HG03045 (cell line): ENCODE results near the gene RGS6.

ENCODE experiments used
- ATAC-seq: cut with Tn5 transposase; IDR thresholded peaks from one replicate; pipeline ENCODE4 v1.9.1; 2021; ENCODE audit warnings: mild to moderate bottlenecking, moderate library complexity; ENCODE audit not compliant: unreplicated experiment

The RGS6 gene

DNA sequence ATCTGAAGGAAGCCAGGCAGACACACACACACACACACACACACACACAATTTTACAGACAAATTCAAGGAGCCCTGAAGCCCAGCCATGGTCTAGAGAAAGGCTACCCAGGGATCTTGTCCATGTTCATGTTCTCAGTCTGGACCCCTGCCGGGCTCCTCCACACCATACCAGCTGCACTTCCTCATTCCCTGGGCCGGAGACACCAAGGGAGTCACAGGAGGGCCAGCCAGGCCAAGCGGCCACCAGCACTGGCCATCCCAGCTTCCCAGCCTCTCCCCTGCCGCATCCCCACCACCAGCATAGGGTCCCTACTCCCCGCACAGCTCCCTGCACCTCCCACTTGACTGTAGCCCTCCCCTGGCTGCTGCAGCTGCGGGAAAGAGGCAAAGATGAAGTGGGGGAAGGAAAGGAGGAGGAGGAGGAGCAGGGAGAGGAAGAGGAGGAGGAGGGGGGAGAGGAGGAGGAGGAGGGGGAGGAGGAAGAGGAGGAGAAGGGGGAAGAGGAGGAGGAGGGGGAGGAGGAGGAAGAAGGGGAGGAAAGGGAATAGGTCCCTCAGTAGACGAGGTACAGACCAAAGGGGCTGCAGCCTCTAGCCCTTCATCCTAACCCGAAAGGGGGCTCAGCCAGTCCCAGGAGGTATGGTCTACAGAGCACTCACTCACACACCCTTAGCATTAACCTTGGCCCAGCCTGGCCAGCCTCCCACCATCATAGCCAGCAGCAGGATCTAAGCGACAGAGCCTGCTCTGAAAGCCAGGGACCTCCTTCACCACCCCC is 668.5 kb downstream of the RGS6 start:
- no peak for ATAC-seq

DNA sequence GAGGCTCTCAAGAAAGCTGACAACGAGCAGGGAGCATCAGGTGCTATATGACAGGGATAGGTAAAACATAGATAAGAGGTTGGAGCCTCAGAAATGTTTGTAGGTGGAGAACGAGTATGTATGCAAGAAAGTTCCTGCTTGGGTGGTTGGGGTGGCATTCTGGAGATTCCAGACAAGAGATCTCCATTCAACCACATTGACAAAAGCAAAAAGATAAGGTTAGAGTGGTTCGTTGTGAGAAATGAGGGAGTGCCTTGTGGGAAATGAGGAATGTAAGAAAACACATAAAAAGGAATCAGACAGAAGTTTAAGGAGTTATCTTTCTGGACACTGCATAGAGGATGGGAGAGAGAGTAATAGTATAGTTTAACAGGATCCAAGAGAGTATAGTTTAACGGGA is 671.4 kb downstream of the RGS6 start:
- ATAC-seq = no peak

DNA sequence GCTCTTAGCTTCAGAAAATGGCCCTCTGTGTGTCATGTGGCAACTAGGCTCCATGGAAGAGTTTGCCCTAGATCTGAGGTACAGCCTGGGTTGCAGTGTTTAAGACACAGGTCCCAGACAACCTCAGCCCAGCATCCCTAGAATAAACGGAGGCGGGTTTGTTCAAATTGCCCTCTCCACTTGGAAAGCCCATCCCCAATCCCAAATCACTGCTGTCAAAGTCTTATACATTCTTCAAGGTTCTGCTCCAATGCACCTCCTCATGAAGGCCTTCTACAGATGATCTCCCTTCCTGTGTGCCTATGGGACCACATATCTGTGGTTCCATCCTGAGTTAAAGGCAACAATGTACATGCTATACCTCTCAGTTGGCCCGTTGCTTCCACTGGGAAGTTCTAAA is 671.9 kb downstream of the RGS6 start:
- ATAC-seq = no peak

- ATAC-seq = no peak
Measured at GRCh38 chr14:72605096-72605920, 673.1 kb downstream of the RGS6 start.

- no peak for ATAC-seq
Measured at GRCh38 chr14:72605921-72606220, 673.6 kb downstream of the RGS6 start.

- no peak for ATAC-seq
Measured at GRCh38 chr14:72606879-72607278, 674.6 kb downstream of the RGS6 start.

DNA sequence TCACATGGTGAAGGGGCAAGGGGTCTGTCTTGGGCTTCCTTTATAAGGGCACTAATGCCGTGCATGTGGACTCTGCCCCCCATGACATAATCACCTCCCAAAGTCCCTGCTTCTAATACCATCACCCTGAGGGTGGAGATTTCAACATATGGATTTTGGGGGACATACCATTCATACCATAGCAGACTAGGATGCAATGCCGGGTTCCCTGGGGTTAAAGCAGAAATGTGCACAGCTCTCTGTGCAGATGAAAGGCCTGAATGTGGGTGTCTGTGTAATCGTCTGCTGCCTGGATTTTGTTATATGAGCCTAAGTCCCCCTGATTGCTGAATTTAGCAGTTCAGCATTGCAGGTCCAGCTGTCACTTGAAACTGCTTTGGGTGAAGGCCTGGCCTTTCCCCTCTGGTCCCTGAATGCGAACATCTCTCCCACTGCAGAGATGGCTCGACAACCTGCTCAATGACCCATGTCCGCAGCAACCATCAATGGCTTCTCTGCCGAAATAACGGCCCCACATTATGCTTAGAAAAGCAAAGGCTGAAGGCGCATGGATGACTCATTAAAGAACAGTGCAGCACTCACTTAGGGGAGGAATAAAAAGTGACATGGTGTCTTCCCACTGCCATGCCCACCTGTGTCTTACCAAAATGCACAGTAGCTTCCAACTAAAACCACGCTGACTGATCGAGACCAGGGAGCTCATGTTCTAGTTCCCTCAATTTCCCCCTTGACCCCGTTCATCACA is 675.3 kb downstream of the RGS6 start:
- ATAC-seq = no peak

DNA sequence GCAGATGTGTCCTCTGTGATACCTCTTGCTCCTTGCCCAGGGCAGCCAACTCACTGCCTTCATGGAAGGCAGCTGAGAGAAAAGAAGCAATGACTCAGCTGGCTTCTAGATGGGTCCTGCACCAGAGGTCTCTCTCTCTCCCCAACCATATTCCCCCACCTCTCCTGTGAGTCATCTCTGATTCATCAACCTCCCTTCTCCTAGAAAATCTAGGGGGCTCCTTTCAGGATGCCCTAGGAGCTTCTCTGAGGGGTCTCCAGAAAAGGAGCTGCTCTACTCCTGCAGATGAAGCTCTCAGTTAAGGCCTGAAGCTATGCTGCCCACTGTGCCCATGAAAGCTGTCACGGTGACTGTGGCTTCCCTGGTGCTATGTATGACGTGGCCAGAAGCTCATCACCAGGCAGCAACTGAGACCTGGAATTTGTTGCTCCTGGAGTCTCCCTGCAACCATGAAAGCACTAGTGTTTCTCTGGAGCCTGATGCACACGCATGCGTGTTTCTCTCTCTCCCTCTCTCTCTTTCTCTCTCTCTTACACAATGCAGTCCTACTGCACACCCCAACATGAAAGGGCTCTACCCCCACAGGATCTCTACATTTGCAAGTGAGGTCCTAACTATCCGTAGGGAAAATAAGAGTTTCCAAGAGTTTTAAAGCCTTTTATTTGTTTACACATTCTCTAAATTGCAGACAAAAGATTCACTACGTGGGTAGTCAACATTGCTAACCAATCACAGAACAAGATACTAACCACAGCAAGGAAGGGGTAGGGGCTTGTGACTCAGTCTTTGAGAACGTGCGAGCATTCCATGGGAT is 676.4 kb downstream of the RGS6 start:
- ATAC-seq = no peak

- ATAC-seq = no peak
Measured at GRCh38 chr14:72609205-72609916, 677.1 kb downstream of the RGS6 start.

GRCh38 chr14:72610096-72610830 is 678.0 kb downstream of the RGS6 start:
- no peak for ATAC-seq

DNA sequence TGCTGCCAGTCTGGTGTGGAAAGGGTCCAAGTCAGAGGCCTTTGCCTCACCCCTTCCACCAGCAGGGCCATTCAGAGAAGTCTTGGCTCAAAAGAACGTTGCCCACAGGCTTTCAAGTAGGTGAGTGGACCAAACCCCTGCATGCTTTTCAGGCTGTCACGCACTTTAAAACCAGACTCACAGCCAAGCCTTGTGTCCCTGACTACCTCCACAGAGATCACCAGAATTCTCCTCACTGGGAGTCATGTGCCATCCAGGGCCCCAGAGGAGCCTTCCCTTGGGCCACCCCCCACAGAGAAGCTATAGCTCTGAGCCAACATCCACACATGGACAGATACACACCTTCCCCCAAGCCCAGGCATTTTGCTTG is 678.6 kb downstream of the RGS6 start:
- ATAC-seq = no peak

DNA sequence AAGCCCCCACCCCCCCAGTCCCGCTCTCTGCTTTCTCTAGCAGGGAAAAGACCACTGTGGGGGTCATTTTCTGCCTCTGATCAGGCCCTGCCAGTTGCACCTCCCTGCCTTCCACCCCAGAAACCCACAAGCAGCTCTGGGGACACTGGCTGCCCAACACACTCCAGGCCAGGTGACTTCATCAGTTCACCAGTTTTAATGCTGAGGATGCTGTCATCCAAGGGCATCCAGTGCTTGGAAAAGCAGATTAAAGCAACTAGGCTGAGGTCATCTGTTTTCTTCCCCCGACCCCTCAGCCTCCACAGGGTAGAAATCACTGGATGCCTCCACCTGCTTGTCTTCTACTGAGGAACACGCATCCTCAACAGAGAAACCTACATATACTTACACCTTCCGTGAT is 679.3 kb downstream of the RGS6 start:
- ATAC-seq = no peak

GRCh38 chr14:72612041-72612440 is 679.8 kb downstream of the RGS6 start:
- ATAC-seq = no peak

GRCh38 chr14:72613231-72613974 is 681.2 kb downstream of the RGS6 start:
- no peak for ATAC-seq

DNA sequence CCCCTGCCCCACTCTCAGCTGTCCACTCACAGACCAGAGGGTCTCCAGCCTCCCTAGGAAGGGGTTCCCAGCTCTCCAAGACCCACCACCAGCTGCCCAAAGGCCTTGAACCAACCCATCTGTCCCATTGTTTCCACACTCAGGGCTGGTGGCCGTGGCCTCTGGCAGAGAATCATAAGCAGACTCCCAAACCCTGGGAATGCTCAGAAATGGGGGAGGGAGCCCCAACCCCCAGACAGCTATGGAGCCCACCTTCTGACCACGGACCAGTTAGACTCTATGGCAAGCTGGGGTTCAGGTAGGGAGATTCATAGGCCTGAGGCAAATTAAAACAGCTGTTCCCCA is 681.7 kb downstream of the RGS6 start:
- no peak for ATAC-seq

- ATAC-seq = no peak
Measured at GRCh38 chr14:72614365-72614764, 682.1 kb downstream of the RGS6 start.

GRCh38 chr14:72614891-72615415 is 682.7 kb downstream of the RGS6 start:
- ATAC-seq = no peak

- no peak for ATAC-seq
Measured at GRCh38 chr14:72615451-72616121, 683.4 kb downstream of the RGS6 start.
